CD1c-positive myeloid dendritic cell (primary cell): ENCODE results near the gene CENPA.
A peak's percentile ranks its signal among the peaks of the same experiment; 100 is the strongest.
"Not testable (repeated sequence)": the region's sequence is repeated elsewhere in the genome, so short reads cannot be mapped to it uniquely, and the experiment has no call there.

ENCODE experiments used
- DNase-seq: peaks from one replicate; pipeline ENCODE4 v3.0.0-alpha.2; 2016; ENCODE audit errors: extremely low spot score

Gene CENPA

GRCh38 chr2:26785431-26786206 lies at the start of gene CENPA:
TSS of gene CENPA (plus strand) at chr2:26786056. CDS start at chr2:26786197, 141 bp downstream.
- DNase-seq, result peak; percentile 99

GRCh38 chr2:26737221-26737620 lies 48.6 kb upstream of the CENPA start:
- DNase-seq, result no peak

- DNase-seq, result no peak
Measured at GRCh38 chr2:26738481-26738880, 47.4 kb upstream of the CENPA start.

- DNase-seq, result no peak
Measured at GRCh38 chr2:26739514-26739913, 46.3 kb upstream of the CENPA start.

- no peak for DNase-seq
Measured at GRCh38 chr2:26740346-26740745, 45.5 kb upstream of the CENPA start.

GRCh38 chr2:26740890-26741302 lies 45.0 kb upstream of the CENPA start:
- DNase-seq, result no peak

- no peak for DNase-seq
Measured at GRCh38 chr2:26742048-26742770, 43.6 kb upstream of the CENPA start.

GRCh38 chr2:26743852-26744251 lies 42.0 kb upstream of the CENPA start:
- no peak for DNase-seq

- DNase-seq, result no peak
Measured at GRCh38 chr2:26744953-26745352, 40.9 kb upstream of the CENPA start.

- DNase-seq, result peak; percentile 85
Measured at GRCh38 chr2:26745609-26746327, 40.1 kb upstream of the CENPA start.

- DNase-seq, result no peak
Measured at GRCh38 chr2:26746934-26747333, 38.9 kb upstream of the CENPA start.

GRCh38 chr2:26749787-26750420 lies 36.0 kb upstream of the CENPA start:
- DNase-seq, result not testable (repeated sequence)

GRCh38 chr2:26750467-26750866 lies 35.4 kb upstream of the CENPA start:
- DNase-seq, result not testable (repeated sequence)

- no peak for DNase-seq
Measured at GRCh38 chr2:26752656-26753055, 33.2 kb upstream of the CENPA start.

- no peak for DNase-seq
Measured at GRCh38 chr2:26754539-26754938, 31.3 kb upstream of the CENPA start.

GRCh38 chr2:26754972-26755670 lies 30.7 kb upstream of the CENPA start:
- DNase-seq, result no peak

GRCh38 chr2:26756337-26756736 lies 29.5 kb upstream of the CENPA start:
- DNase-seq, result no peak

- DNase-seq, result peak; percentile 32
Measured at GRCh38 chr2:26757873-26758789, 27.7 kb upstream of the CENPA start.

GRCh38 chr2:26758790-26759321 lies 27.0 kb upstream of the CENPA start:
- DNase-seq, result no peak

GRCh38 chr2:26759845-26760244 lies 26.0 kb upstream of the CENPA start:
- no peak for DNase-seq
